IPS-11a (cell line): Measurements from ENCODE around the gene GNG3.

Source experiments
- H3K4me3 ChIP-seq: one replicate; pipeline ENCODE4 v1.5.1; 2013; ENCODE audit warnings: low read depth, low read length, control low read depth

The GNG3 gene

DNA sequence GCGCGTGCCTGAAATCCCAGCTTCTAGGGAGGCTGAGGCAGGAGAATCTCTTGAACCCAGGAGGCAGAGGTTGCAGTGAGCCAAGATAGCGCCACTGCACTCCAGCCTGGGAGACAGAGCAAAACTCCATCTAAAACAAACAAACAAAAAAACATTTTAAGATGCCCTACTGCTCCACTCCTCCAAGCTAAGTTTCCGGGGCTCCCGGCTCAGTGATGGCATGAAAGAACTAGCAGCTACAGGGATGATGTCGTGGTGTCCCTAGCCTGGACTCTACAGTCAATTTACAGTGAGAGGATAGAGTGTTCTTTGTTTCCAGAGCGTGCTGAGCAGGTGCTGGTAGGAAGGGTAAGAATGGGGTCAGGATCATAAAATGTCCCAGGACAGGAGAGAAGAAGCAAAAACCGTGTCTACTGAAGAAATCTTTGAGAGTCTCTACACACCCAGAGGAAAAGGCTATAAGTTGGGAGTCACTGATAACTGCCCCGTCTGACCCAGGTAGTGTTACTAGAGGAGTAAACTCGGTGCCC is 47.7 kb downstream of the GNG3 start:
- H3K4me3 ChIP-seq: no peak overlapping the region

DNA sequence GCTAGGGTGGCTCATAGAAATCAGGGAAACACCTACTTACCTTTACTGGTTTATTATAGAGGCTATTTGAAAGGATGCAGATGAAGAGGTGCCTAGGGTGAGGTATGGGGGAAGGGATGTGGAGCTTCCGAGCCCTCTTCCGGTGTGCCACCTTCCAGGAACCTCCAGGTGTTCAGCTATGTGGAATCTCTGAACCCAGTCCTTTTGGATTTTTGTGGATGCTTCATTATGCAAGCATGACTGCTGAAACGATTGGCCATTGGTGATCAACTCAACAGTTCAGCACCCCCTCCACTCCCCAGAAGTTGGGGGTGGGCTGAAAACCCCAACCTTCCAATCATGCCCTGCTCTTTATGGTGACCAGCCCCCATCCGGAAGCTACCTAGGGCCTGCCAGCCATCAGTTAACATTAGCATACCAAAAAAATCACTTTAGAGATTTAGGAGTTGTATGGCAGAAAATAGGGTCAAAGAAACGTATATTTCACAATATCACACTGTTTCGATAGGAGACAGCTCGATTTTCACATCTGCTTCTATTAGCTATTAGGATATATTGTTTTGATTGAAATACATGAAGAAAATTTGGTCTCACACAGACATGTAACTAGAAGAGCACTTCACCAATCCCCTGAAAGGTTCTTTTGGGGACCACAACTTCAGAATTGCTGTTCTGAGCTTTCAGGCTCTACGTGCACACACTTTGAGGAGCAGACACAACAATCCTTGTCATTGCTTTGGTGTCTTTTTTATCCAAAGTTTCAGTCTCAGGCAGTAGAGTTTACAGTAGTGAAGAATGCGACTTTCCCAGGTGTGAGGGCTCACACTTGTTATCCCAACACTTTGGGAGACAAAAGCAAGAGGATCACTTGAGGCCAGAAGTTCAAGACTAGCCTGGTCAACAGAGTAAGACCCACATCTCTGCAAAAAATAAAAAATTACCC is 50.6 kb downstream of the GNG3 start:
- H3K4me3 ChIP-seq: peak overlapping the region; percentile 54
